RKO (cell line): Measurements from ENCODE around the gene M6PR.
"Not testable (repeated sequence)": the region's sequence is repeated elsewhere in the genome, so short reads cannot be mapped to it uniquely, and the experiment has no call there.

Experiments
- DNase-seq: peaks from one replicate; pipeline ENCODE4 v3.0.0-alpha.2; 2016; ENCODE audit warnings: low spot score

The M6PR gene

DNA sequence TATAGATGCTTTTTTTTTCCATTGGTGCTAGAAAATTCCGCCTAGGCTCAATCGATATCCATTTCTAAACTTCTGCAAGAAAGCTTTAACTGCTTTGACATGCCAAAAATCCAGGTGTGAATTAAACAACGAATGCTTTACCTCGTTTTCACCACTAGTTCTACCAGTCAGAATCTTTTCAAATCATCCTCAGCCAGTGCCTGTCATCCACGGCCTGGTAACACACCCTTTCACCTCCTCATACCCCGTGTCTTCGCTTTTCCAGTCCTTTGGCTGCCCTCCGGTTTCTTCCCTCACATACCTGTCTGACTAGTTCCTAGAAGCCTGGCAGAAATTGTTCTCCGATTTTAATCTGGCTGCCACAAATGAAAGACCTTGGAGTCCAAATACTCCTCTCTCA lies 36.5 kb downstream of the M6PR start:
- peak; percentile 37 for DNase-seq

- DNase-seq: no peak
These were observed 37.7 kb downstream of the M6PR start for GRCh38 chr12:8911606-8912268.

GRCh38 chr12:8909752-8910151 lies 39.7 kb downstream of the M6PR start:
- no peak for DNase-seq

DNA sequence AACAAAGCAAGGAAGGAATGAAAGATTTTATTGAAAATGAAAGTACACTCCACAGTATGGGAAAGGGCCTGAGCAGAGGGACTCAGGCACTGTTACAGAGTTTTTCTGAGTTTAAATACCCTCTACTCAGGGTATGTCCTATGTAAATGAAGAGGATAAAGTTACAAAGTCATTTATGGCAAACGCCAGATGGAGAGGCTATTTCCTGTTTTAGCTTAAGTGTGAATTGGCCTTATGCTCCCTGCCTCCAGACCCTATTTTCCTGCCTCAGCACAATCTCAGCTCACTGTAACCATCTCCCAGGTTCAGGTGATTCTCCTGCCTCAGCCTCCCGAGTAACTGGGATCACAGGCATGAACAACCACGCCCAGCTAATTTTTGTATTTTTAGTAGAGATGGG lies 41.9 kb downstream of the M6PR start:
- DNase-seq: no peak

- DNase-seq: no peak
These were observed 42.9 kb downstream of the M6PR start for GRCh38 chr12:8906266-8907180.

DNA sequence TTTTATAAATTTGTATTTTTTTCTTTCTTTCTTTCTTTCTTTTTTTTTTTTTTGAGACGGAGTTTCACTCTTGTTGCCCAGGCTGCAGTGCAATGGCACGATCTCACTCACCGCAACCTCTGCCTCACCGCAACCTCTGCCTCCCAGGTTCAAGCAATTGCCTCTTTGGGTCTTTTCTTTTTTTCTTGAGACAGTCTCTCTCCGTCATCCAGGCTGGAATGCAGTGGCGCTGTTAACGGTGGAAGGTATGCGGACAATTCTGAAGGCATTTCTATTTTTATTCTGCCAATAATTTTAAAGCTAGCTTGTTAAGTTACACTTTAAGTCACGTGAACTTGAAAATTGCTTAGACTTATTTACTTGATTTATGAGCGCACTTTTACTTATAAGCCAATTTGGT lies 43.9 kb downstream of the M6PR start:
- no peak for DNase-seq

GRCh38 chr12:8904665-8905064 lies 44.8 kb downstream of the M6PR start:
- no peak for DNase-seq

- no peak for DNase-seq
These were observed 45.8 kb downstream of the M6PR start for GRCh38 chr12:8903646-8904045.

- not testable (repeated sequence) for DNase-seq
These were observed 46.7 kb downstream of the M6PR start for GRCh38 chr12:8902703-8903102.

- no peak for DNase-seq
These were observed 49.6 kb downstream of the M6PR start for GRCh38 chr12:8899830-8900229.

GRCh38 chr12:8897081-8897480 lies 52.4 kb downstream of the M6PR start:
- DNase-seq: no peak

DNA sequence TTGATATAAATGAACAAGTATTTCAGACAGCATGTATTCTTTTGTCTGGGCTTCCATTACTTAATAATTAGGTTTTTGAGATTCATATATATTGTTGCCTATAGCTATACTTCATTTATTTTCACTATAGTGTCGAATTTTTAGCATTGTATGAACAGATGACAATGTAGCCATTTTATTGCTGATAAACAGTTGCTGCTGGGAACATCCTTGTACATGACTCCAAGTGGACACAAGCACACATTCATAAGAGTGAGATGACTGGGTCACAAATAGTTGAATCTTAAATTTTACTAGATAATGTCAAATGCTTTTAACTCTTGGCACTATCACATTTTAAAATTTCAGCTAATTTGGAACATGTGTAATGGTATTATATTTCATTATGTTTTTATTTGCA lies 54.5 kb downstream of the M6PR start:
- DNase-seq: no peak

DNA sequence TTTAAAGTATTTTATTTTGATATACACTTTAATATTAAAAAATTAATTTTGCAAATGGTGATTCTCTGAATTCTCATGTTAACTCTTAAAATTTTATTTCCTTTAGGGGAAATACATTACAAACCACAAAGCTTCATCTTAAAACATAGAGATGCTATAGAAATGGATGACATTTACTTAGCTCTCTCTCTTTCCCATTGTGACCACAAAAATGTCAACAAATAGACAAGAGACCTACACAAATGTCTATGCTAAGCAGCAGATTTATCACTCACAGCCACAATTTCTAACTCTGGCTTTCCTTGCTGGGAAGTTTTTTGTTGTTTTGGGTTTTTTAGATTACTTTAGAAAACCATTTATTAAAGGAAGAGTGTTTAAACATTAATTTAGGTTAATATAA lies 55.1 kb downstream of the M6PR start:
- no peak for DNase-seq

DNA sequence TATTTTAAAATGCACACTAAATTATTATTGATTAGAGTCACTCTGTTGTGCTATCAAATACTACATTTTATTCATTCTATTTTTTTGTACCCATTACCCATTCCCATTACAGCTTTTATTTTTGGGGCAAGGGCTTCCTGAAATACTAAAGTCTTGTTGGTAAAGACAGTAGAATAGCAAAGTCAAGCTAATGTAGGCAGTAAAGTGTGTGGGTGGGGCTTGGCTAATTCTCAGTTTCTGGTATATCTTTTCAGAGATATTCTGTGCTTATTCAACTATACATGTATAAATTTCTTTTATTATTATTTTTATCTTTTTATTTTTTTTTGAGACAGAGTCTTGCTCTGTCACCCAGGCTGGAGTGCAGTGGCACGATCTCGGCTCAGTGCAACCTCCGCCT lies 57.5 kb downstream of the M6PR start:
- DNase-seq: no peak
